OCI-LY3 (cell line): ENCODE measurements around the gene PRKCE.

ENCODE experiments used
- EZH2phosphoT487 ChIP-seq: fragments of 200-600 bp; shearing (Covaris generic); IDR thresholded peaks from 2 replicates; pipeline ENCODE4 v1.6.1; 2018; ENCODE audit warnings: antibody characterized with exemption, mixed run types, low read depth
- TF ChIP-seq, protein P1 (sequence below): fragments of 200-600, 300-600 bp; sonication (generic); IDR thresholded peaks from 2 replicates; pipeline ENCODE4 v1.5.1; 2014; ENCODE audit warnings: antibody characterized with exemption, low read length, low read depth

DNA sequence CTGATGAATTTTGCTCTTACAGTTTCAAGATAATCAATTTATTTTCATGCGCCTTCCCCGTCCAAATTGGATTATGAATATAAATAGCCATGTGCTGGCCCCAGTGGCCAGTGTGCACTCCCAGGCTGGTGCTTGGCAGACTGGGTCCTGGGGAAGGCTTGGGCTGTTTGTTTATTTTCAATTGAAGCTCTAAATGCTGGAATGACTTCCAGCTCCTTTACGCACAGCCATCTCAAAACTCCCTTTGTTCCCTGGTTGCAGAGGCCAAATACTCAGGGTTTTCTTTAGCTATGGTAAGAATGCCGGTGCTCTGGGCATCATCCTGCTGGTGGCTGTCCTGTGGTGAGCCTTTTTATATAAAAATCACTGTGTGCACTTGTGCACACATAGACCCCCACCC is 131.5 kb downstream of the PRKCE start:
- TF ChIP-seq, protein P1, sequence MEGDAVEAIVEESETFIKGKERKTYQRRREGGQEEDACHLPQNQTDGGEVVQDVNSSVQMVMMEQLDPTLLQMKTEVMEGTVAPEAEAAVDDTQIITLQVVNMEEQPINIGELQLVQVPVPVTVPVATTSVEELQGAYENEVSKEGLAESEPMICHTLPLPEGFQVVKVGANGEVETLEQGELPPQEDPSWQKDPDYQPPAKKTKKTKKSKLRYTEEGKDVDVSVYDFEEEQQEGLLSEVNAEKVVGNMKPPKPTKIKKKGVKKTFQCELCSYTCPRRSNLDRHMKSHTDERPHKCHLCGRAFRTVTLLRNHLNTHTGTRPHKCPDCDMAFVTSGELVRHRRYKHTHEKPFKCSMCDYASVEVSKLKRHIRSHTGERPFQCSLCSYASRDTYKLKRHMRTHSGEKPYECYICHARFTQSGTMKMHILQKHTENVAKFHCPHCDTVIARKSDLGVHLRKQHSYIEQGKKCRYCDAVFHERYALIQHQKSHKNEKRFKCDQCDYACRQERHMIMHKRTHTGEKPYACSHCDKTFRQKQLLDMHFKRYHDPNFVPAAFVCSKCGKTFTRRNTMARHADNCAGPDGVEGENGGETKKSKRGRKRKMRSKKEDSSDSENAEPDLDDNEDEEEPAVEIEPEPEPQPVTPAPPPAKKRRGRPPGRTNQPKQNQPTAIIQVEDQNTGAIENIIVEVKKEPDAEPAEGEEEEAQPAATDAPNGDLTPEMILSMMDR, result no peak
- no peak for TF ChIP-seq EZH2phosphoT487
